Loucy (cell line): Measurements from ENCODE around the gene FBXL13.
"Not testable (repeated sequence)": the region's sequence is repeated elsewhere in the genome, so short reads cannot be mapped to it uniquely, and the experiment has no call there.

ENCODE experiments used
- H2AFZ ChIP-seq: fragments of 200-600 bp; sonication (generic); 2 replicates; pipeline ENCODE4 v1.6.0; 2016; ENCODE audit warnings: antibody characterized with exemption, mild to moderate bottlenecking, low read length, moderate library complexity
- H3F3A ChIP-seq: fragments of 200-600 bp; 2 replicates; pipeline ENCODE4 v1.6.0; 2016; ENCODE audit warnings: antibody characterized with exemption, low read depth, mild to moderate bottlenecking
- H3K27me3 ChIP-seq: fragments of 200-600 bp; sonication (generic); 2 replicates; pipeline ENCODE4 v1.6.1; 2014; ENCODE audit warnings: low read length, mild to moderate bottlenecking; ENCODE audit not compliant: insufficient read depth, poor library complexity, severe bottlenecking
- H3K36me3 ChIP-seq: fragments of 200-600 bp; sonication (generic); 2 replicates; pipeline ENCODE4 v1.6.1; 2016; ENCODE audit warnings: low read length; ENCODE audit not compliant: insufficient read depth
- H3K4me1 ChIP-seq: fragments of 200-600 bp; sonication (generic); 2 replicates; pipeline ENCODE4 v1.5.1; 2014; ENCODE audit warnings: low read length, mild to moderate bottlenecking; ENCODE audit not compliant: insufficient read depth, poor library complexity, severe bottlenecking
- H3K4me2 ChIP-seq: fragments of 200-600 bp; sonication (generic); 2 replicates; pipeline ENCODE4 v1.6.0; 2014; ENCODE audit warnings: antibody characterized with exemption, low read length, low read depth, mild to moderate bottlenecking; ENCODE audit not compliant: poor library complexity, severe bottlenecking
- H3K4me3 ChIP-seq: fragments of 200-600 bp; sonication (generic); 2 replicates; pipeline ENCODE4 v1.5.1; 2014; ENCODE audit warnings: low read length, mild to moderate bottlenecking, mixed read lengths; ENCODE audit not compliant: poor library complexity, severe bottlenecking
- H3K79me2 ChIP-seq: fragments of 200-600 bp; sonication (generic); 2 replicates; pipeline ENCODE4 v1.6.1; 2014; ENCODE audit warnings: low read length; ENCODE audit not compliant: insufficient read depth
- H3K9ac ChIP-seq: fragments of 200-600 bp; sonication (generic); 2 replicates; pipeline ENCODE4 v1.6.0; 2014; ENCODE audit warnings: mild to moderate bottlenecking, low read depth, low read length, moderate library complexity; ENCODE audit not compliant: poor library complexity, severe bottlenecking
- H3K9me2 ChIP-seq: fragments of 200-600 bp; sonication (generic); replicated peaks from 2 replicates; pipeline ENCODE4 v1.6.1; 2016; ENCODE audit warnings: low read depth, low read length, mixed read lengths
- H3K9me3 ChIP-seq: fragments of 200-600 bp; sonication (generic); 2 replicates; pipeline ENCODE4 v1.6.1; 2014; ENCODE audit warnings: mild to moderate bottlenecking, antibody characterized with exemption, low read length, low read depth; ENCODE audit not compliant: insufficient read depth
- H4K20me1 ChIP-seq: fragments of 200-600 bp; sonication (generic); 2 replicates; pipeline ENCODE4 v1.6.0; 2014; ENCODE audit warnings: antibody characterized with exemption, low read length, mild to moderate bottlenecking; ENCODE audit not compliant: insufficient read depth, poor library complexity, severe bottlenecking
- EZH2phosphoT487 ChIP-seq: fragments of 200-600 bp; IDR thresholded peaks from 2 replicates; pipeline ENCODE4 v1.6.1; 2018; ENCODE audit warnings: antibody characterized with exemption, mild to moderate bottlenecking, moderate library complexity, borderline replicate concordance
- TF ChIP-seq, protein P1 (sequence below): fragments of 200-600 bp; sonication (generic); conservative IDR thresholded peaks from 2 replicates; pipeline ENCODE4 v1.5.1; 2014; ENCODE audit warnings: mild to moderate bottlenecking, antibody characterized with exemption, low read length

FBXL13 gene

DNA sequence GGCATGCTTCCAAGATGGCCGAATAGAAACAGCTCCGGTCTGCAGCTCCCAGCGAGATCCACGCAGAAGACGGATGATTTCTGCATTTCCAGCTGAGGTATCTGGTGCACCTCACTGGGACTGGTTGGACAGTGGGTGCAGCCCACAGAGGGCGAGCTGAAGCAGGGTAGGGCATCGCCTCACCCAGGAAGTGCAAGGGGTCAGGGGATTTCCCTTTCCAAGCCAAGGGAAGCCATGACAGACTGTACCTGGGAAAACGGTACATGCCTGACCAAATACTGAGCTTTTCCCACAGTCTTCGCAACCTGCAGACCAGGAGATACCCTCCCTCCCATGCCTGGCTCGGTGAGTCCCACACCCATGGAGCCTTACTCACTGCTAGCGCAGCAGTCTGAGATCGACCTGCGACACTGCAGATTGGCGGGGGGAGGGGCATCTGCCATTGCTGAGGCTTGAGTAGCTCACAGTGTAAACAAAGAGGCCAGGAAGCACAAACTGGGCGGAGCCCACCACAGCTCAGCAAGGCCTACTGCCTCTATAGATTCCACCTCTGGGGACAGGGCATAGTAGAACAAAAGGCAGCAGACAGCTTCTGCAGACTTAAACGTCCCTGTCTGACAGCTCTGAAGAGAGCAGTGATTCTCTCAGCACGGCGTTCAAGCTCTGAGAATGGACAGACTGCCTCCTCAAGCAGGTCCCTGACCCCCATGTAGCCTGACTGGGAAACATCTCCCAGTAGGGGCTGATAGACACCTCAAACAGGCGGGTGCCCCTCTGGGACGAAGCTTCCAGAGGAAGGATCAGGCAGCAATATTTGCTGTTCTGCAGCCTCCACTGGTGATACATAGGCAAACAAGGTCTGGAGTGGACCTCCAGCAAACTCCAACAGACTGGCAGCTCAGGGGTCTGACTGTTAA is 36.5 kb downstream of the FBXL13 start:
- not testable (repeated sequence) for H2AFZ ChIP-seq, H4K20me1 ChIP-seq, H3K27me3 ChIP-seq, H3K4me1 ChIP-seq, H3F3A ChIP-seq, H3K79me2 ChIP-seq, H3K36me3 ChIP-seq, H3K9me3 ChIP-seq, H3K9me2 ChIP-seq, H3K9ac ChIP-seq, H3K4me2 ChIP-seq, H3K4me3 ChIP-seq

DNA sequence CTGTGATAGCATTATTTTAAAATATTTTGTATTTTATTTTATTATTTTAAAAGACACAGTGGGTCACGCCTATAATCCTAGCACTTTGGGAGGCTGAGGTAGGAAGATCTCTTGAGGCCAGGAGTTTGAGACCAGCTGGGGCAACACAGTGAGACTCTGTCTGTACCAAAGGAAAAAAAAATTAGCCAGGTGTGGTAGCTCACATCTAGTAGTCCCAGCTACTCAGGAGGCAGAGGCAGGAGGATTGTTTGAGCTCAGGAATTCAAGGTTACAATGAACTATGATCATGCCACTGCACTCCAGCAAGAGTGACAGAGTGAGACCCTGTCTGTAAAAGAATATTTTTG is 37.1 kb downstream of the FBXL13 start:
- no peaks in the 10 kb centered on the region for H3K4me1 ChIP-seq
- H3K27me3 ChIP-seq = no peaks in the 10 kb centered on the region
- no peaks in the 10 kb centered on the region for H3F3A ChIP-seq
- no peaks in the 10 kb centered on the region for H3K9me2 ChIP-seq
- TF ChIP-seq, protein P1, sequence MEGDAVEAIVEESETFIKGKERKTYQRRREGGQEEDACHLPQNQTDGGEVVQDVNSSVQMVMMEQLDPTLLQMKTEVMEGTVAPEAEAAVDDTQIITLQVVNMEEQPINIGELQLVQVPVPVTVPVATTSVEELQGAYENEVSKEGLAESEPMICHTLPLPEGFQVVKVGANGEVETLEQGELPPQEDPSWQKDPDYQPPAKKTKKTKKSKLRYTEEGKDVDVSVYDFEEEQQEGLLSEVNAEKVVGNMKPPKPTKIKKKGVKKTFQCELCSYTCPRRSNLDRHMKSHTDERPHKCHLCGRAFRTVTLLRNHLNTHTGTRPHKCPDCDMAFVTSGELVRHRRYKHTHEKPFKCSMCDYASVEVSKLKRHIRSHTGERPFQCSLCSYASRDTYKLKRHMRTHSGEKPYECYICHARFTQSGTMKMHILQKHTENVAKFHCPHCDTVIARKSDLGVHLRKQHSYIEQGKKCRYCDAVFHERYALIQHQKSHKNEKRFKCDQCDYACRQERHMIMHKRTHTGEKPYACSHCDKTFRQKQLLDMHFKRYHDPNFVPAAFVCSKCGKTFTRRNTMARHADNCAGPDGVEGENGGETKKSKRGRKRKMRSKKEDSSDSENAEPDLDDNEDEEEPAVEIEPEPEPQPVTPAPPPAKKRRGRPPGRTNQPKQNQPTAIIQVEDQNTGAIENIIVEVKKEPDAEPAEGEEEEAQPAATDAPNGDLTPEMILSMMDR = no peak
- no peak for TF ChIP-seq EZH2phosphoT487
- H3K9ac ChIP-seq = no peak overlapping the region
- H3K36me3 ChIP-seq = no peaks in the 10 kb centered on the region
- no peaks in the 10 kb centered on the region for H3K79me2 ChIP-seq
- no peaks in the 10 kb centered on the region for H4K20me1 ChIP-seq
- H2AFZ ChIP-seq = no peak overlapping the region
- no peak overlapping the region for H3K4me2 ChIP-seq
- no peak overlapping the region for H3K4me3 ChIP-seq
- no peaks in the 10 kb centered on the region for H3K9me3 ChIP-seq

DNA sequence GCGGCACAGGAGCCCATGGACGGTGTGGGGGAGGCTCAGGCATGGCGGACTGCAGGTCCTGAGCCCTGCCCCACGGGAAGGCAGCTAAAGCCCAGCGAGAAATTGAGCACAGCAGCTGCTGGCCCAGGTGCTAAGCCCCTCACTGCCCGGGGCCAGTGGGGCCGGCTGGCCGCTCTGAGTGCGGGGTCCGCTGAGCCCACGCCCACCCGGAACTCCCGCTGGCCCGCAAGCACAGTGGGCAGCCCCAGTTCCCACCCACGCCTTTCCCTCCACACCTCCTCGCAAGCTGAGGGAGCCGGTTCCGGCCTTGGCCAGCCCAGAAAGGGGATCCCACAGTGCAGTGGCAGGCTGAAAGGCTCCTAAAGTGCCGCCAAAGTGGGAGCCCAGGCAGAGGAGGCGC is 40.3 kb downstream of the FBXL13 start:
- not testable (repeated sequence) for H3K4me1 ChIP-seq, H2AFZ ChIP-seq, H3K27me3 ChIP-seq, H3K36me3 ChIP-seq, H3K79me2 ChIP-seq, H3F3A ChIP-seq, H3K9me2 ChIP-seq, H3K4me3 ChIP-seq, H4K20me1 ChIP-seq, H3K4me2 ChIP-seq, H3K9me3 ChIP-seq, H3K9ac ChIP-seq

DNA sequence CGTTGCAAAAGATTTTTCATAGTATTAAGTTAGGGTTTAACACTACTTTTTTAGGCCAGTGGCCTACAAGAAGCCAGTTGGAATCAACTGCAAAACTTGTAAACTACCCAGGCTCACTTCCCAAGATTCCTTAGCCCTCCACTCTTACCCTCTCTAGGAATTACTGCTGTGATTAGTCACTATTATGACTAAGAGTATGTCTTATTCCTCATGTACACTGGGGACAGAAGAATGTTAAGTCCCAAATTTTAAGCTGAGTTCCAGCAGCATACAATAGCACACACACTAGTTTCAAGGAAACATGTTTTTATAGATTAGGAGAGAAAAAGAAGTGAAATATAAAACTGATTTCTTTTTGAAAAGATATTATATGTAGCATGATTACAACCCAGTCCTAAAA is 42.8 kb downstream of the FBXL13 start:
- Histone ChIP-seq H3K9me3 (no peaks in the 10 kb centered on the region), H2AFZ (no peak overlapping the region), H3K4me3 (no peak overlapping the region), H3K79me2 (no peaks in the 10 kb centered on the region), H3K9me2 (no peaks in the 10 kb centered on the region), H3K36me3 (no peaks in the 10 kb centered on the region), H3K27me3 (no peaks in the 10 kb centered on the region), H3F3A (no peaks in the 10 kb centered on the region), H3K4me2 (no peak overlapping the region), H3K4me1 (no peaks in the 10 kb centered on the region), H3K9ac (no peak overlapping the region), H4K20me1 (no peaks in the 10 kb centered on the region)
- TF ChIP-seq, protein P1 = no peak
- no peak for TF ChIP-seq EZH2phosphoT487
